MM.1S (cell line): Measurements from ENCODE around the gene CST8.

Experiments used
- CTCF ChIP-seq: fragments of 300-600 bp; sonication (generic); IDR thresholded peaks from 2 replicates; pipeline ENCODE4 v1.5.1; 2016; ENCODE audit warnings: antibody characterized with exemption, low read length, mixed read lengths
- EZH2 ChIP-seq: fragments of 300-600 bp; sonication (generic); optimal IDR thresholded peaks from 2 replicates; pipeline ENCODE3; 2017; ENCODE audit warnings: low read depth, mild to moderate bottlenecking, antibody characterized with exemption, low read length, mixed read lengths
- EZH2phosphoT487 ChIP-seq: fragments of 300-600 bp; sonication (generic); IDR thresholded peaks from 2 replicates; pipeline ENCODE4 v1.6.1; 2018; ENCODE audit warnings: antibody characterized with exemption, low read length

GRCh38 chr20:23453549-23454543 is 37.1 kb upstream of the CST8 start:
- no peak for TF ChIP-seq EZH2
- TF ChIP-seq CTCF, result no peak
- TF ChIP-seq EZH2phosphoT487, result no peak
